NCI-H748 (cell line): ENCODE results near the gene CD5L.

Experiments used
- DNase-seq: peaks from one replicate; lab custom pipeline; 2025; ENCODE audit not compliant: unreplicated experiment; lab: John Stamatoyannopoulos, UW

The CD5L gene

DNA sequence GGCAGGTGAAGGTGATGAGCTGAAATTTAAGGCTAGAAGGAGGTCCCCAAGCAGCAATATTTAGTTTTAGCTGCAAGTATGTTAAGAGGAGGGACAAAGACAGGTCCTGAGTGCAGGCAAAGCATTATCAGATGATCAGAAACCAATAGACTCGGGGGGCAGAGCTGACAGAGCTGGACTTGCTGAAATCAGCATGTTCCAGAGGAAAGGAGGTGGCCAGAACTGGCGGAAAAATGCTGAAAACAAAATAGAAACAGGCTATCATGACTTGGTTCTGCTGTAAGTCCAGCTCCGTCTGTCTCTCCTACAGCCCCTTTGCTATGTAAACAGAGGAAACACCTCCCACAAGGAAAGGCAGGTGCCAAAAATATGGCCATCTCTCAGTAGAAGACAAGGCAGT lies at the start of gene CD5L:
Gene CD5L (minus strand): TSS at position 101 of the 400 bp plus-strand sequence. CDS start 107 bp downstream, outside the sequence.
- no peak for DNase-seq

- no peak for DNase-seq
Observed at GRCh38 chr1:157882580-157882979, 41.0 kb upstream of the CD5L start.

DNA sequence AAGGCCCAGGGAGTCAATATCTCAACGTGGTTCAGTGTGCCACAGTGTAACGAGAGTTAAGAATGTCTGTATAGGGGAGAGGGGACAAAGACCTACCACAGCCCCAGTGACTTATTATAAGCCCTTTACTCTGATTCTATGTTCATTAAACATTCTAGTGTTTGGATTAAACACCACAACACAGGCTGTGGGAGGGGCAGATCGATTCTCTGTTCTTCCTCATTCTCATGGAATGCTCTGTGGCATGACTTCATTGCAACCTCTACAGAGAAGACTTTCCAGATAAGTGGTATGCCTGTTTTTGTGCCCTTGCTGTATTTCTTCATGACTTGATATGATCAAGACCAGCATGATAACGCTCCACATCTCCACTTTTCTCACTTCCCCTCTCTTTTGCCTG lies 39.0 kb upstream of the CD5L start:
- DNase-seq, result no peak

DNA sequence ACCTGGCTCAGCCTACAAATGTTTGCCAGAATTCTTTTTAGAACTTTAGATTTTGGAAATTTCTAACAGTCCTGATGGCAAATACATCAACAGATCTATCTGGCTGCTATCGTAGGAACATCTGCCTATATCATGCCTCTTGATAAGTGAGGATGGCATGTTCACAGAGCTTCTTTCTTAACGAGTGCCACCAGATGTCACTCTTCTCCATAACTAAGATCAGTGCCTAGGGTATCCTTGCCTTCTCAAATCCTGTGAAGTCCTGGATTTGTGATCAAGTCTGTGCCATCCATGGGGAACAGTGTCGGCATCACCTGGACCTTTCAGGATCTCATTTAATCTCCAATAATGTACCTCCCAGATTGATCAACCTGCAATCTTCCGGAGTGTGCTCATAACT lies 36.5 kb upstream of the CD5L start:
- DNase-seq, result peak; percentile 6

DNA sequence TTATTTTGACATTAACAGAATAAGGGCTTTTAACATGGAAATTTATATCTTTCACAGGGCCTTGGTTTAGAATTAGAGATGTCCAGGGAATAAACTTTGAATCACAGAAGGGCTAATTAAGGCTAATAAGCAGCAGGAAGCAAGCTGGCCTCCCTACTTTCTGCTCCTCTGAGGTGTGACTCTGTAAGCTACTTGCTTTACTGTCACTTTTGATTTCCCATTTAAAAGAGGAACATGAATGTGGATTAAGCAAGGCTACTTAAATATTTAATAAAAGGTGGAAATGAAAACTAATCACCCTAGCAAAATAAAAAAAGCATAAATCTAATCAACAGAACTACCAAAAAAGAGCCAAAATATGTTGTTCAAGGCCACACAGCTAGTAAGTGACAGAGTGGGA lies 28.9 kb upstream of the CD5L start:
- no peak for DNase-seq

GRCh38 chr1:157868654-157869053 lies 27.0 kb upstream of the CD5L start:
- DNase-seq, result no peak

GRCh38 chr1:157862114-157863070 lies 20.8 kb upstream of the CD5L start:
- no peak for DNase-seq

DNA sequence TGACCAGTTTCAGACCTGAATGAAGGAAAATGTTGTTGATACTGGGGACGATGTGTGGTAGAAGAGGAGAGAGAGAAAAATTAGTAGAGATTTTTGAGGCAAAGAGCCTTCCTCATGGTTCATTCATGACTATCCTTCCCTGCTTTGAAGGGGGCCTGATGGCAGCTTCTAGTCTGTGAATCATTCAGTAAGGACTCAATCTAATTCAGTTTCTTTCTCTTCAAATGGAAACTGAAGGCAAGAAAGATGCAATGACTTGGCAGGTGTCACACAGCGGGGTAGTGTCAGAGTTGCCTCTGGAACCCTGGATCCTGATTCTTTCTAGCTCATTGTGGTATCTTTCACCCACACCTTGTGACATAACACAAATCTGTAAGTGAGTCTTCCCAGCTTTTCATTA lies 14.9 kb upstream of the CD5L start:
- DNase-seq, result no peak

DNA sequence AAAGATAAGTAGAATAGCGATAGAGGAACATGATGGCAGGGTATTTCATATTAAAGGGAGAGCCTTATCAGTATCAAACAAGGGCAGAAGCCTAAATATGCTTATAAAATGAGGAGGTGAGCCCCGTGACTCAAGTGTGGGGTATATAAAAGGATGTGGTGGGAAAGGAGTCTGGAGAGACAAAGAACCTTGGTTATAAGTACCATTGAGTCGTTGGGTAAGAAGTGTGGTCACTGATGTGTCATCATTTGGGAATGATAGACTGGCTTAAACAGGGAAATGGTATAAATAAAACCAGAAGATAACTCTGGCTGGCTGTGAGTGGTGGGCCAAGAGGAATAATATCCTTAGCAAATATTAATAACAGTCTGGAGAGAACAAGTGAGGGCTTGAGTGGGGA lies 10.9 kb upstream of the CD5L start:
- no peak for DNase-seq

- no peak for DNase-seq
Observed at GRCh38 chr1:157849229-157849875, 7.7 kb upstream of the CD5L start.

GRCh38 chr1:157844089-157844830 lies 2.7 kb upstream of the CD5L start:
- no peak for DNase-seq

GRCh38 chr1:157842939-157843338 lies 1.3 kb upstream of the CD5L start:
- DNase-seq, result no peak

DNA sequence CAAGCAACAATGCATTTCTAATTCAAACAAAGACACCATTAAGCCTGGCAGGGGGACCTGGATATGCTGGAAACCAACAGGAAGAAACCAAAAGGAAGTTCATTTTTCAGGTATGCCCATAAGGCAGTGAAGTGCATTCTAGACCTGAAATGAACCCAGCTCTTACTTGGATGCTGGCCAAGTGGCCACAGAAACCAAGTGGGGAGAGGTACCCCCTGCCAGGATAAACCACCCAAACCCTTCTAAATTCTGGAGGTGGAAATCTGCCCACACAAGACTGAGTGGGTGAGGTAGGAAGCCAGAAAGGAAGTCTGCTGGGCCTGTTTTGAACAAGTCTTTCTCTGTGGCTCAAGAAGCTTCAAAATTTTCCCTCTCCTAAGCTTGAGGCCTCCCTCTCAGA lies 2.6 kb downstream of the CD5L start:
- no peak for DNase-seq

DNA sequence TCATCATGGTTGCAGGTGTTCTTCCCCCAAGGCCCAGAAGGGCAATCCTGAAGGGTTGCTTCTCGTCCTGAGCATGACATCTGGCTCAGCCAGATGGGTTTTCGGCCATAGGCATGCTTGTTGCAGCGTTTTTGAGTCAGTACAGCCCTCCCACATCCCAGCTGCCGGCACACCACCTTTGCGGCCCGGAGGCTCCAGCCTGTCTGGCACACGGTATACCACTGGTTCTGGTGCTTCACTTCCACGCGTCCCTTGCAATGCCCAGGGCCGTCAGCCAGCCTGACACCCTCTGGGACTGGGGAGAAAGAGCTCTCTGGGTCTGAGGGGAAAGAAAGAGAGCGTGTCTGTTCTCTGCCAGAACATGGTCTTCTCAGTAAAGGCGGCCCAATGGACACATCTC lies 7.2 kb downstream of the CD5L start:
- no peak for DNase-seq

GRCh38 chr1:157833145-157833544 lies 8.5 kb downstream of the CD5L start:
- DNase-seq, result no peak

DNA sequence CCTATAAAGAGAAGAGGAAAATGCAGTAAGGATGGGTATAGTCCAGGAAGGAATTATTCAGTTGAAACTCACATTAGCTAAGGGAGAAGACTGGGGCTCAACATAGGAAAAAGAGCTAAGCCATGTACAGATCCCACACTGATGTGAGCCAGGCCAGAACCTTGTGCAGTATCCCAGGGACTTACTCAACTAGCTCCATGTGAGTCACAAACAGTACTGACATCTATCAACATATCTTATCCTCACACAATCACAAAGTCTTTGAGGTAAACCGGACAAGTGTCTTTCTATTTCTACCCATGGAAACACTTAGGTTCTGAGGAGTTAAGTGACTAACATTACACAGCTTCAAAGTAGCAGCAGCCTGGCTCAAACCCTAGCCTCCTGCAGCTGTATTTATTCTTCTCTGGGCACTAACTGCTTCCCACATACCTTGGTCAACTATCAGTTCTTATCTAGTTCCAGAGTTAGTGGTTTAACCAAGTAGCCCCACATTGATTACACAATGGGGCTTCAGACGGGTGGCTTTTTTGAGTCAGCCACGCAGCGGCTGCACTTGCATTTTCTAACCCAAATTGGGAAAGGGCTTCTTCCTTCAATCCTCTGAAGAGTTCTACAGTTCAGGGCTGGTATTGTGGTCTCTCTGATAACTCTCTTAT lies 9.5 kb downstream of the CD5L start:
- DNase-seq, result no peak

DNA sequence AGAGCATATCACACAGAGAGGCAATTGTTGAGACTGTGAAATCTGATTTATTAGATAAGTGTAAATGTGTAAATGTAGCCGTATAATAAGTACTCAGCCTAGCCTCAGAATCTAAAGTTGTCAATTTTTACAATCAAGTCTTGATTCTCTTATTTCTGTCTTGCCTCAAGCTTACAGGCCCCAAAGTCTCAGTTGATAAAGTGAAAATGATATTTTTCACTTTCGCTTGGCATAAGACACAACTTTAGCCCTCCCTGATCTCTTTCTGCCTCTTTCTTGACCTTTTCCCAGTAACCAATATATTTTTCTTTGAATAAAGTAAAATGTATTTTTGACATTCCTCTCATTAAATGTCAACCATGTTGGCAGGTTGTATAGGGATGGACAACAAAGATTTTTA lies 10.7 kb downstream of the CD5L start:
- DNase-seq, result no peak

GRCh38 chr1:157829711-157830110 lies 11.9 kb downstream of the CD5L start:
- no peak for DNase-seq

GRCh38 chr1:157829210-157829609 lies 12.4 kb downstream of the CD5L start:
- no peak for DNase-seq

DNA sequence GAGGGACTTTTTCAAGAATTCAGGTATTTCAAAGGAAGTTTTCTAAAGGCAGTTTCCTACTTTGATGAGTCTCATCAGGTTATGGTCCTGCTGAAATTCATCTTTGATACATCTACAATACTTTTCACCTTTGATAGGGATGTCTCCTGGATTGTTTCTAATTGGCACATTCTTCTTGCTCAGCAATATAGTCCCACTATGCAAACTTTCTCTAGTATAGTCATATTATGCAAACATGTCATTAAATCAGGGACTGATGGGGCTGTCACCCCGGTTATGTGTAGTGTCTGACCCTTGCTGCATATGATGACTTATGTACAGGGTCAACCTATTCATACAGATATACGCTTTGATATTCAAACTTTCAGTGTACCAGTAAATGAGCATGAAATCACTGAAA lies 21.3 kb downstream of the CD5L start:
- DNase-seq, result no peak

DNA sequence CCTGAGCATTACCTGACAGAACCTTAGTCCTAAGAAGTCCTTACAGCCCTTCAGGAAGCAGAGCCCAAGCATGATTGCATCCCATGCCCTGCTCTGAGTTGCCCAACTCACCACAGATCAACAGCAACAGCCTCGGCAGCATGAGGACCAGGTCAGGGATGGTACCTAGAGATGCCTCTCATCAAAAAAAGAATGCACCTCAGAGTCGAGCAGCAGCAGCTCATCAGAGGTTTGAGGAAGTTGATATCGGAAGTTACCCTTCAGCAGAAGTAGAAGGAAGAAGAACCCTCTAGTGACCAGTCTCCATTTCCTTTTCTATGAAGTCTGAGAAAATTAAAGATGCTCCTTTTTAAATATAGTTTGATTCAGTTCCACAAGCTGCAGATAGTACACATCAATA lies 21.7 kb downstream of the CD5L start, which contains the start of gene FCRL1:
Gene FCRL1 (minus strand): TSS at position 225 of the 400 bp plus-strand sequence. CDS start 83 bp downstream, at position 142.
- no peak for DNase-seq
